CD4-positive, alpha-beta T cell (primary cell): ENCODE measurements around the gene SRMS. TPM values are rescaled to one million over a fixed set of nuclear protein-coding genes. Genes with fewer than 3 reads are reported as not detected.
"Not testable (repeated sequence)": the region's sequence is repeated elsewhere in the genome, so short reads cannot be mapped to it uniquely, and the experiment has no call there.

Experiments
- ATAC-seq: fragments of 200-7000 bp; cut with Tn5 transposase; one replicate; pipeline ENCODE4 v1.10.0; 2022; ENCODE audit warnings: mild to moderate bottlenecking; ENCODE audit not compliant: poor library complexity
- CTCF ChIA-PET: fragments of 350-600 bp; sonication (Branson Sonifier 250); formaldehyde crosslinking; loops from one replicate; lab custom pipeline; 2021; ENCODE audit warnings: antibody characterized with exemption, inconsistent platforms; lab: Charles Lee
- POLR2A ChIA-PET: fragments of 350-600 bp; sonication (Branson Sonifier 250); formaldehyde crosslinking; loops from one replicate; lab custom pipeline; 2021; ENCODE audit warnings: antibody characterized with exemption, inconsistent platforms; lab: Charles Lee
- DNase-seq, 14 experiments: peaks; one replicate each; pipeline ENCODE4 v3.0.0-alpha.2; 2013 to 2020; ENCODE audit warnings: mixed read lengths in 2 of 14
- H3K27ac ChIP-seq, 2 donors: one replicate each; pipeline versions ENCODE4 v1.5.1 to v1.7.0; 2013; ENCODE audit warnings: low read length in 2 of 2, low read depth in 1 of 2, mild to moderate bottlenecking in 1 of 2
- H3K27me3 ChIP-seq, 2 experiments: 1 replicate in 1 of 2; 2 replicates in 1 of 2; pipeline versions ENCODE4 v1.6.1 to v1.7.0; 2013; ENCODE audit warnings: low read length in 2 of 2, control low read depth in 1 of 2, mild to moderate bottlenecking in 1 of 2, moderate library complexity in 1 of 2; ENCODE audit not compliant: insufficient read depth in 2 of 2, control insufficient read depth in 1 of 2
- H3K36me3 ChIP-seq: one replicate; pipeline ENCODE4 v1.6.1; 2013; ENCODE audit warnings: low read length, control low read depth; ENCODE audit not compliant: insufficient read depth
- H3K4me1 ChIP-seq: one replicate; pipeline ENCODE4 v1.6.1; 2013; ENCODE audit warnings: low read length, control low read depth; ENCODE audit not compliant: insufficient read depth
- H3K4me3 ChIP-seq: one replicate; pipeline ENCODE4 v1.5.1; 2013; ENCODE audit warnings: mild to moderate bottlenecking, low read length, moderate library complexity
- H3K9me3 ChIP-seq, 2 experiments: 1 replicate in 1 of 2; 2 replicates in 1 of 2; pipeline versions ENCODE4 v1.6.1 to v1.7.0; 2013; ENCODE audit warnings: low read length in 2 of 2, mild to moderate bottlenecking in 2 of 2, control low read depth in 1 of 2, moderate library complexity in 1 of 2; ENCODE audit not compliant: control insufficient read depth in 1 of 2, insufficient read depth in 1 of 2
- H3K27ac Mint-ChIP-seq: one replicate; pipeline ENCODE4 v1.8.0; 2020; ENCODE audit warnings: mixed read lengths
- H3K27me3 Mint-ChIP-seq: one replicate; pipeline ENCODE4 v1.8.0; 2021; ENCODE audit warnings: mixed read lengths
- H3K36me3 Mint-ChIP-seq: one replicate; pipeline ENCODE4 v1.8.0; 2021; ENCODE audit warnings: low read depth, mixed read lengths
- H3K4me1 Mint-ChIP-seq: one replicate; pipeline ENCODE4 v1.8.0; 2021; ENCODE audit warnings: low read depth, mixed read lengths
- H3K4me3 Mint-ChIP-seq: one replicate; pipeline ENCODE4 v1.8.0; 2020; ENCODE audit warnings: mild to moderate bottlenecking, mixed read lengths
- H3K9me3 Mint-ChIP-seq: one replicate; pipeline ENCODE4 v1.8.0; 2020; ENCODE audit warnings: mixed read lengths
- intact Hi-C, 2 experiments: fragments of 100-400 bp; cut with DNase I in 1 of 2; cut with micrococcal nuclease in 1 of 2; formaldehyde crosslinking; loops; one replicate each; pipeline versions ENCODE4 v1.15.1 to v1.9.0; 2023 to 2025; cut with DNase I, micrococcal nuclease
- total RNA-seq, 174 experiments: library from RNA in 2 of 174; stranded (reverse) in 2 of 174; gene quantifications; one replicate each; pipeline ENCODE4 v1.2.3 and lab custom pipeline; 2021 to 2026
- TF ChIP-seq, protein P1 (sequence below): fragments of 200-600 bp; IDR thresholded peaks from one replicate; pipeline ENCODE4 v1.8.0; 2022; ENCODE audit warnings: antibody characterized with exemption, mild to moderate bottlenecking

SRMS gene
- total RNA-seq, 2 experiments from 2014 or later = not detected

DNA sequence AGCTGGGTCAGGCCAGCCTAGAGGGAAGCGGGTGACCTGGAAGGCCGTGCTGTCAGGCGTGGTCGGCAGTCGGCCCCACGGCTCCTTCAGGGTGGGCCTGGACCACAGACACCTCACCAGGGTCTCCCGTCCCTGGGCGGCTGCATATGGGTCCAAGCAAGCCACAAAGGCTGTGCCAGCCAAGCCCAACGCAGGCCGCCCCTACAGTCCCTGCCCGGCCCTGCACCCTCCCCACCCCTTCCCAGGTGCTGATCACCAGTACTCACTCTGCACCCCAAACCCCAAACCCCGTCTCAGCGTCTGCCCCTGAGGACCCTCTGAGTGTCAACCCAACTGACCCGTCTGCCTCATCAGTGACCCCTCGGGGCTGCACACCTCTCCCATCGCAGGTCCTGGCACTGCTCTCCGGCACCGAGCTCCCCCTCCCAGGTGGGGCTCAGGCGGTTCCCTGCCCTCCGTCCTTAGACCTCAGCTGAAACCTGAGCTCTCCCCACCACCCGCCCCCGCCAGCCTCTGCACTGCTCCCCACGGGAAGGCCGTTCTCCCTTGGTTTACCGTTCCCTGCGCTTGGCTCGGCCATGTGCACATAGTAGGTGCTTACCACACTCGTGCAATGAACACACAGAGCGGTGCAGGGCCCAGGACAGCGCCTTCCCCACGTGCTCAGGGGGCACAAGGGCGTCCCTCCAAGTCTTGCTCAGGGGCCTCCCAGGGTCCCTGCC is 28.4 kb downstream of the SRMS start:
- H3K27ac ChIP-seq = no peak overlapping the region
- H3K9me3 ChIP-seq = peaks cover 0 to 19% of the 10 kb centered on the region in 2 experiments
- CTCF ChIA-PET = interaction anchor here (1.2 to 2.4 kb wide), 2 partner anchors 18 to 23 kb away, joined by 4 to 18 read pairs; partner anchors contain the start of gene PTK6
- ATAC-seq = no peak
- peaks cover 29% of the 10 kb centered on the region for H3K4me1 ChIP-seq
- no peaks in the 10 kb centered on the region for H3K27me3 ChIP-seq
- H3K4me3 Mint-ChIP-seq = peak overlapping the region; percentile 83
- peak overlapping the region; percentile 64 for H3K4me3 ChIP-seq
- H3K4me1 Mint-ChIP-seq = peaks cover 13% of the 10 kb centered on the region
- peak overlapping the region; percentile 69 for H3K27ac Mint-ChIP-seq
- POLR2A ChIA-PET = interaction anchor here (3.0 kb wide), 1 partner anchor 461 kb away, joined by 7 read pairs; the partner anchor contains the start of genes PRPF6 and SAMD10
- H3K36me3 Mint-ChIP-seq = peaks cover 19% of the 10 kb centered on the region
- intact Hi-C loops = loop anchor here (1.0 kb wide), 1 partner anchor 23 kb away; no protein-coding TSS in a partner anchor
- peaks cover 23% of the 10 kb centered on the region for H3K36me3 ChIP-seq
- H3K27me3 Mint-ChIP-seq = no peaks in the 10 kb centered on the region
- DNase-seq = peak in 3 of 14 experiments; percentile 2 to 46 (median 6)
- TF ChIP-seq, protein P1, sequence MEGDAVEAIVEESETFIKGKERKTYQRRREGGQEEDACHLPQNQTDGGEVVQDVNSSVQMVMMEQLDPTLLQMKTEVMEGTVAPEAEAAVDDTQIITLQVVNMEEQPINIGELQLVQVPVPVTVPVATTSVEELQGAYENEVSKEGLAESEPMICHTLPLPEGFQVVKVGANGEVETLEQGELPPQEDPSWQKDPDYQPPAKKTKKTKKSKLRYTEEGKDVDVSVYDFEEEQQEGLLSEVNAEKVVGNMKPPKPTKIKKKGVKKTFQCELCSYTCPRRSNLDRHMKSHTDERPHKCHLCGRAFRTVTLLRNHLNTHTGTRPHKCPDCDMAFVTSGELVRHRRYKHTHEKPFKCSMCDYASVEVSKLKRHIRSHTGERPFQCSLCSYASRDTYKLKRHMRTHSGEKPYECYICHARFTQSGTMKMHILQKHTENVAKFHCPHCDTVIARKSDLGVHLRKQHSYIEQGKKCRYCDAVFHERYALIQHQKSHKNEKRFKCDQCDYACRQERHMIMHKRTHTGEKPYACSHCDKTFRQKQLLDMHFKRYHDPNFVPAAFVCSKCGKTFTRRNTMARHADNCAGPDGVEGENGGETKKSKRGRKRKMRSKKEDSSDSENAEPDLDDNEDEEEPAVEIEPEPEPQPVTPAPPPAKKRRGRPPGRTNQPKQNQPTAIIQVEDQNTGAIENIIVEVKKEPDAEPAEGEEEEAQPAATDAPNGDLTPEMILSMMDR = no peak
- H3K9me3 Mint-ChIP-seq = peaks cover 3% of the 10 kb centered on the region

DNA sequence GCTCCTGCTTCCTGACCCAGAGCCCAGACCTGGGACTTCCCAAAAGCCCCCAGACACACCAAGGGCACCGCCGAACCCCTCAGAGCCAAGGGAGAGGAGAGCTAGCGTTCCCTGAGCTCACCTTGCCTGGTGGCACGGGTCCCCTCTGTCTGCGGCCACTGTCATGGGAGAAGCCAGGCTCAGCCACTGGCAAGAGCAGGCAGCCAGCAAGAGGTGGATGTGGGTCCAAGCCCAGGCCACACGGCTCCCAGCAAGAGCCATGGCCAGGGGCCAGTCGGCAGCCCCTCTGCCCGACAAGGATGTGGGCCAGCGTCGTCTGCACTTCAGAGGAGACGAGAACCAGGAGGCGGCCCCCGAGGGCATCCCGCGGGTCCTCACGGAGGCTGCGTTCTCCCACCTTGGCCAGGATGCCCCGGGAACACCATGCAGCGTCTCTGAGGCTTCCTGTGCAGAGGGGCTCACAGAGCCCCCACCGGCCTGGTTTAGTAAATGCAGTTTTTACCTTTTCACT is 29.1 kb downstream of the SRMS start:
- Histone ChIP-seq H3K4me1 (peaks cover 29% of the 10 kb centered on the region), H3K4me3 (no peak overlapping the region), H3K36me3 (peaks cover 18% of the 10 kb centered on the region), H3K27me3 (no peaks in the 10 kb centered on the region), H3K27ac (no peak overlapping the region), H3K9me3 (peaks cover 0 to 12% of the 10 kb centered on the region in 2 experiments)
- no peak overlapping the region for H3K27ac Mint-ChIP-seq
- DNase-seq (peak in 3 of 14 experiments; percentile 1 to 34 (median 3)), ATAC-seq (no peak)
- H3K27me3 Mint-ChIP-seq = peaks cover 2% of the 10 kb centered on the region
- intact Hi-C loops = no loop called here
- ChIA-PET POLR2A (no interaction called here), CTCF (interaction anchor here (1.2 to 1.3 kb wide), 2 partner anchors 21 to 22 kb away, joined by 4 read pairs; no protein-coding TSS in a partner anchor)
- H3K36me3 Mint-ChIP-seq = peaks cover 12% of the 10 kb centered on the region
- H3K4me1 Mint-ChIP-seq = peaks cover 13% of the 10 kb centered on the region
- H3K9me3 Mint-ChIP-seq = peaks cover 1% of the 10 kb centered on the region
- H3K4me3 Mint-ChIP-seq = peak overlapping the region; percentile 88
- TF ChIP-seq, protein P1 = no peak

DNA sequence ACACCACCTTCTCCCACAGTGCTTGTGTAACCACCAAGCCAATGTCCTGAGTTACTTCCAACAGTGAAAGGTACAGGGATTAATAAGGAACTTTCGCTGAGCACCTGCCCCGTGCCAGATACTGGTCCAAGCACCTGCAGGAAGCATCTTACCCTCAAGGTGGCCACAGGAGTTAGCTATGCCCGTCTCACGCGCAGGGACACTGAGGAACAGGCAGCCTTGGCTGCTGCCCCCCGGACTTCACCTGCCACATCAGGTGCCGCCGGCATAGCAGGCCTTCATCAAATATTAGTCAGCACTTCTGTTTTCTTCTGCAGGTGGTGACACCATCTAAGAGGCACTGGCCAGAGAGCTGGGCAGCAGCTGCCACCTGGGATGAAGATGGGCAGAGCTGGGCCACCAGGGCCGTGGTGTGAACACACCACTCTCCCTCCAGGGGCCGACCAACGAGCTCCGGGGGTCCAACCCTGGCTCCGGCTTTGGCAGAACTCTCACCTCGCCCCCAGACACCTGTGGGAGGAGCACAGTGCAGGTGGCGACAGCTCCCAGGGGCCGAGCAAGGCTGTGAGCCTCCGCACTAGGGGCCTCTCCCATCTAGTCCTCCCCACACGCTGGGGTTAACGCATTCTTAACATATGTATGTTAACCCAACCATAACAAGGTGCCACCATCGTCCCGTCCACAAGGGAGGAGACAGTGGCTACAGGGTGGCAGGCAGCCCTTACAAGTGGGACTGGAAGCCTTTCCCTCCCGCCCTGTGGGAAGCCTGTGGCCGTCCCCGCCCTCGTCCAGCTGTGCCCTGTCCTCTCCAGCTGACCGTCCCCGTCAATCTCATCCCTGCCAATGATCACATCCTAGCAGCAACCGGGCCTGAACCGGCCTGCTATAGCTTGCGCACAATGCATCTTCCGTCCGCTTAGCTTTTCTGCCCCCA is 29.9 kb downstream of the SRMS start:
- DNase-seq (peak in 3 of 14 experiments; percentile 1 to 31 (median 6)), ATAC-seq (no peak)
- H3K4me3 Mint-ChIP-seq = peak overlapping the region; percentile 88
- H3K27me3 Mint-ChIP-seq = peaks cover 10% of the 10 kb centered on the region
- H3K27ac ChIP-seq = no peak overlapping the region
- H3K9me3 ChIP-seq = peaks cover 0 to 6% of the 10 kb centered on the region in 2 experiments
- peaks cover 28% of the 10 kb centered on the region for H3K4me1 ChIP-seq
- intact Hi-C loops = no loop called here
- H3K27ac Mint-ChIP-seq = peak overlapping the region; percentile 65
- H3K4me1 Mint-ChIP-seq = peaks cover 11% of the 10 kb centered on the region
- no peak overlapping the region for H3K4me3 ChIP-seq
- ChIA-PET POLR2A (interaction anchor here (0.5 kb wide), 1 partner anchor 205 kb away, joined by 3 read pairs; no protein-coding TSS in a partner anchor), CTCF (interaction anchor here (1.3 kb wide), 1 partner anchor 21 kb away, joined by 4 read pairs; no protein-coding TSS in a partner anchor)
- H3K27me3 ChIP-seq = no peaks in the 10 kb centered on the region
- H3K36me3 Mint-ChIP-seq = peaks cover 6% of the 10 kb centered on the region
- peaks cover 4% of the 10 kb centered on the region for H3K9me3 Mint-ChIP-seq
- H3K36me3 ChIP-seq = peaks cover 12% of the 10 kb centered on the region
- TF ChIP-seq, protein P1 = no peak

DNA sequence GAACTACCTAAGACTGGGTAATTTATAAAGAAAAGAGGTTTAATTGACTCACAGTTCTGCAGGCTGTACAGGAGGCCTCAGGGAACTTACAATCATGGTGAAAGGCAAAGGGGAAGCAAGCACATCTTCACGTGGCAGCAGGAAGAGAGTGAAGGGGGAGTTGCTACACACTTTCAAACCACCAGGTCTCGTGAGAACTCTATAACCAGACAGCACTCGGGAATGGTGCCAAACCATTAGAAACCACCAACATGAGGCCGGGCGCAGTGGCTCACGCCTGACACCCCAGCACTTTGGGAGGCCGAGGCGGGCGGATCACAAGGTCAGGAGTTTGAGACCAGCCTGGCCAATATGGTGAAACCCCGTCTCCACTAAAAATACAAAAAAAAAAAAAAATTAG is 33.0 kb downstream of the SRMS start:
- intact Hi-C loops, POLR2A ChIA-PET, H3K9me3 Mint-ChIP-seq, H3K4me1 ChIP-seq, H3K4me1 Mint-ChIP-seq, ATAC-seq, H3K27ac ChIP-seq, H3K27me3 ChIP-seq, H3K4me3 ChIP-seq, H3K27ac Mint-ChIP-seq, H3K9me3 ChIP-seq, H3K36me3 Mint-ChIP-seq, H3K36me3 ChIP-seq, CTCF ChIA-PET: not testable (repeated sequence)
- H3K27me3 Mint-ChIP-seq = peaks cover 34% of the 10 kb centered on the region
- peak in 1 of 14 experiments; percentile 45 for DNase-seq
- H3K4me3 Mint-ChIP-seq = peak overlapping the region; percentile 62
